GM19438 (cell line): Measurements from ENCODE around the gene RPS6KA6.
"Not testable (repeated sequence)": the region's sequence is repeated elsewhere in the genome, so short reads cannot be mapped to it uniquely, and the experiment has no call there.

ENCODE experiments used
- ATAC-seq: cut with Tn5 transposase; IDR thresholded peaks from one replicate; pipeline ENCODE4 v1.9.1; 2021; ENCODE audit warnings: low read depth; ENCODE audit not compliant: unreplicated experiment

RPS6KA6 gene

DNA sequence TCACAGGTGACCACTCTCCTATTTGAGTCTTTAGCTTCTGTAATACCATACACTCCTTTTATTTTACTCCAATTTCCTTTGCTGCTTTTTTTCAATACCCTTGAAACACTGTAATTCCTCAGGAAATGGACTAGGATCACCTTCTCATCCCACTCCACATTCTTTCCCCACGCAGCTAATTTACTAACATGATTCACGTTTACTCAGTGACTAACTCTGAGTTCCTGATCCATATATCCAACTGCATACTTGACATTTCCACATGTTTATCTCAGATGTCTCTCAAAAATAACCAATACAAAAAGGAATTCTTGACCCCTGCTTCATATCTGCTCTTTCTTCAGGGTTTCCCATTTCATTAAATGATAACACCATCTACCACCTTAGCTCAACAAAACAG lies 19.9 kb downstream of the RPS6KA6 start:
- ATAC-seq: no peak

DNA sequence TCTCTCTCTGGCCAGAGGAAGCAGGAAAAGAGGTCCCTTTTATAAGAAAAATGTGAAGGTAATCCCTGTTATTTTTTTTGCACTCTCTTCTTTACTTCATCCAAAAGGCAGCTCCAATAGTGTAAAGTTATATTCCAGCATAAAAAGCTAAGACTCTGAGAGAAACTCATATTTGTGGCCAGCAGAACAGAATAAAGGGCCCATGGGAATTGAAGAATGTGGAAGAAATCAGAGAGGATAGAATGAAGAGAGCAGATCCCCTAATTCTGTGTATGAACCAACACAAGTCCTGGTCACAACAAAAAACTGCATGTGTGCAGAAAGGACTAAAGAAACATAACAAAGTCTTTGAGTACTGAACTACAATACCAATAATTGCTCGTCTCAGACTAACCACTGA lies 22.3 kb downstream of the RPS6KA6 start:
- ATAC-seq: no peak

DNA sequence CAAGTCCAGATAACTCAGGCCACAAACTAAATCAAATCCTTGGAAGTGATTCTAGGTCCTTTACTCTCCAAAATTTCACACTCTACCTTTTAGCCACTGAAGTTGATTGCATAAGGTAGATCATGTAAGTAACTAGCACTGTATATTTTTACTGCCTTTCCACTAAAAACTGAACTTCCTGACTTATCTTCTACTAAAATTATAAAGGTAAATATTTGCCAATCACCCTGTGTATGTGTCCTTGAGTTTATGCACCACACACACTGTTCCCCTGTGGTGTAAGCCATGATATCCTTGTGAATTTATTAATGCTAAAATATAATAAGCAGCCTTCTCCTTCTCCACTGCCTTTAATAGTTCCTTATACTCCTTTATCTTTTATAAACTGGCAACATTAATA lies 25.6 kb downstream of the RPS6KA6 start:
- ATAC-seq: no peak

DNA sequence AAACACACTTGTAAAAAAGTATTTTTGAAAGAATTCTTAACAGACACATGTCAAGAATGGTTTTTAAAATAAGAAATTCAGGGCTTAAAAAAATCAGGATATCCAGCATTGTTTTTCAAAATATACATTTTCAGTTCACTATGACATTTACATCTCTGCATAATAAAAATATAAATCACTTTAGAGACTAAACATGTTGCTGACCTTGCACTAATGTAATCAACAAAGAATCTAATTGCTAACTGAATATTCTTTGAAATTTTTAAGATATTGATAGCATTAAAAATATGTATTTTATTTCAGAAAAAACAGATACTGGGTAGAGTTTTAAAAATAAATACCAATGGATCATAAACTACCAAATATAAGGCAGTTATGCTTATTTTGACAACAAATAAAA lies 26.4 kb downstream of the RPS6KA6 start:
- ATAC-seq: no peak

DNA sequence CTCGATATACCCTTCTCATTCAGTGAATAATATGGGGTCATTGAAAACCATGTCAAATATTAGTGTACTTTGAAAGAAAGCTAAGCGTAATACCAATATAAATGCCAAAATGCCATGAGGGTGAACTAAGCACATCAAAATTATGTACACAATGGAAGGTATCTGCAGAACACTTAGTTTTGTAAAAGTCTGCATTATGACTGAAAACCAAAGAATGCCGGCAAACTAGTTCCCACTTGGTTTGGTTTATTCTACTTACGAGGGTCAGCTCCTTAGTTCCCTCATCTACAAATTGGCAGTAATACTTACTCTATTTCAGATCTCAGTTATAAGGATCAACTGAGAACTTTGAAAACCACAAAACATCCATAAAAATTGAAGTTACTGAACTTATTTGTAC lies 27.3 kb downstream of the RPS6KA6 start:
- ATAC-seq: no peak

DNA sequence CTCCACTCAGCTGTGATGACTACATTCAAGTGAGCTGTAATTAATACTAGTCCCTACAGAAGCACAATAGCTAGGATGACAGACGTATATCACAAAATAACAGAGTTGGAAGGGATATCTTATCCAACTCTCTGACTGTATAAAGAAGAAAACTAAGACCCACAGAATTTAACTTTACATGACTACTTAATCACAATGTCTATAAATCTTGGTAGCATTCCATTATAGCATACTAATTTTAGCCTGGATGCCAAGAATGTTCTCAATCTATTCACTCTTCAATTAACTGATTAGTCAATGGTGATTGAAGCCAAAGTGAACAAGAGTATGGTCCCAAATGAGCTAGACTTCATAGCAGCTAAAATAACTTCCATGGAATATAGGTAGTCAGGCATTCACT lies 31.2 kb downstream of the RPS6KA6 start:
- ATAC-seq: no peak

DNA sequence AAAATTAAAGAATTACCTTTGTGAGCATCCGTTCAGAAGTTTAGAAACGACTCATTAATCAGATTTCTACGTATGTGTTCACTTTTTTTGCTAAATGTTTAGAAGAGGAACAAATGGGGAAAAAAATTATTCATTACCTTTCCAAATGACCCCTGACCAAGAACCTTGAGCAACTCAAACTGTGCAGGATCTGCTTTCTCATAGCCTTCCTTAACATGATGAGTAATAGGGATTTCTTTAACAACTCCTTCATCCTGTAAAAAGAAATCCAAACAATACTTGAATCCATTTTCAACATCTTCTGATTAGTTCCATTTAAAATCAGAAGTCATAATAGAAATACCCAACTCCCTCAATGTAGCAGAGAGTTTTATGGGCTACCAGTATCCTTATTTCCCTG lies 32.1 kb downstream of the RPS6KA6 start:
- no peak for ATAC-seq

DNA sequence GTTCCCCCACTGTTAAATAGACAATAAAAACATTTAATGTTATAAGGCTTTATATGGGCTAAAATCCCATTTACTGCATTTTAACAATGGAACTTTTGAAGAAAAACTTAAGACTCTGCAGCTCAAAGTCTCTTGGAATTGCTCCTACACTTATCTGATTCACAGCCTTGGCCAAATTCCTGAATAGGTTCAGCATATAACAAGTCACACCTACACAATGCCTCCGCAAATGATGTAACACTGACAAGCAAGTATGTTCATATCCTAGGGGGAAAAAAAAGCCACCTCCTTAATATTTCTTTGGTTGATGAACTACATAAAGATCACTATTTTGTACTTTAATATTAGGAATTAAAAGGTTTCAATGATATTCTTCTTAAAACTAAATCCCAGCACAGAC lies 34.5 kb downstream of the RPS6KA6 start:
- ATAC-seq: no peak

DNA sequence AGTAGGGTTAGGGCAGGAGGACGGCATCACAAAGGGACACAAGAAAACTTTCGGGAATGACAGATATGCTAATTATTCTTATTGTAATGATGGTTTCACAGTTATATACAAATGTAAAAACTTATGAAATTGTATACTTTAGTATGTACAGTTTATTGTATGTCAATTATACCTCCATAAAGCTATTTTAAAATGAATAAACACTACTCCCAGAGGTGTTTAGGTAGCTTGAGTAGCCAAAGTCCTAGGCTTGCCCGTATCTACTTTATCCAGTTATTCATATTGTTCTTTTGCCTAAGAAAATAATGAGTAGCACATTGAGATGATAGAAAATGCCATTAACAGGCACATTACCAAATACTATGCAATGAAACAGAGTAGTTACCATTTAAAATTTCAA lies 43.0 kb downstream of the RPS6KA6 start:
- ATAC-seq: no peak

DNA sequence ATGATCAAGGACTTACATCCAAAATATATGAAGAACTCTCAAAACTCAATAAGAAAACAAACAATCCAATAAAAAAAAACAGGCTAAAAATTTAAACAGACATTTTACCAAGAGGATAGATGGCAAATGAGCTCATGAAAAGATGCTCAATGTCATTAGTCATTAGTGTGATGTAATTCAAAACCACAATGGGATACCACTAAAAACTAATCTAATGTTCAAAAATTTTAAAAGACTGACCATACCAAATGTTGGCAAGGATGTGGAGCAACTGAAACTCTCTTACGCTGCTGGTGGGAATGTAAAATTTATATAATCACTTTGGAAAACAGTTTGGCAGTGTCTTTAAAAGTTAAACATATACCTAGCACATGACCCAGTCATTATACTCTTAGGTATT lies 43.7 kb downstream of the RPS6KA6 start:
- no peak for ATAC-seq

DNA sequence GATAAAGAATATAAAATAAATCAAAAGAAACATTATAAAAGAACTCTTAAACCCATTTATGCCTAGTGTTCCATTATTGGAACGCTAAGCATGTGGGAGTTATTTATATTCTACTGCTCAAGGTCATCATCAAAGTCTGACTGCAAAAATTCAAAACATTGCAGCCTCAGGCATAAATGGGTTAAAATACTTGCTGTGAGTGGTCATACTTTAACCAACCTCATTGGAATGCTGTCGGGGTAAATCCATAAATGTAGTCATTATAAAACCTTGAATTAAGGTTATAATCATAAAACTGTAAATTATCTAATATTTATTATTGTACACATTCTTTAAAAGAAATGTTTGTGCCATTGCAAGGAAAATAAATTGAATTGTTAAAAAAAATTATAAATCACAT lies 55.0 kb downstream of the RPS6KA6 start:
- no peak for ATAC-seq

DNA sequence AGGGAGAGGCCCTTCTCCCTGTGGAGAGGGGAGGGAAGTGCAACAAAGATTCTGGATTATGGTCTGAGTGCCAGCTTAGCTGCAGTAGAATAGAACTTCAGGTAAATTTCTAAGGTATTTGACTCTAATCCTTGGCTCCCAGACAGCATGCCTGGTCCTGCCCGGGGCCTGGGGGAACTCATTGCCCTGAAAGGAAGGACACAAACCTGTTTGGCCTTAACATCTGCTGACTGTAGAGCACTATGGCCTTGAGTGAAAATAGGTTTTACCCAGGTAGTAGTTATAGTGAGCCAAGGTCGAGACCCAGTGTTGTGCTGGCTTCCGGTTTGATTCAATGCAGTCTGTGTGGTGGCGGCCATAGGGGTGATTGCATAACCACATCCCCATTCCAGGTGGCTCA lies 64.4 kb downstream of the RPS6KA6 start:
- ATAC-seq: no peak

DNA sequence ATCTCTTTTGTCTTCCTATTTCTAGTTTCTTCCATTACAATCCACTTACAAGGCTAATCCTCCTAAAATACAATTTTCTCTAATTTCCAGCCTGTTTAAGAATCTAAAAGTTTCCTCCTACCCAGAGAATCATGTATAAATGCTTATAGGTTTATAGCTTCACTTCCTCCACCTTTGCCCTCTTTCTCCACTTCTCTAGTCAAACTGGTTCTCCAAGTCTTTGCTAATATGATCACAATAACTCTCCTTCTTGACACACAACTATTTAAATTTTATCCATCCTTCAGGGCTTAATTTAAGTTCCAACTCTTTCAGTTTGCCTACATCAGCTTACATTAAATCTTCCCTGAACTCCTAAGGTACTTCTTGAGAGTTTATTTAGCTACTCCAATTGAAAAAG lies 69.2 kb downstream of the RPS6KA6 start:
- no peak for ATAC-seq

DNA sequence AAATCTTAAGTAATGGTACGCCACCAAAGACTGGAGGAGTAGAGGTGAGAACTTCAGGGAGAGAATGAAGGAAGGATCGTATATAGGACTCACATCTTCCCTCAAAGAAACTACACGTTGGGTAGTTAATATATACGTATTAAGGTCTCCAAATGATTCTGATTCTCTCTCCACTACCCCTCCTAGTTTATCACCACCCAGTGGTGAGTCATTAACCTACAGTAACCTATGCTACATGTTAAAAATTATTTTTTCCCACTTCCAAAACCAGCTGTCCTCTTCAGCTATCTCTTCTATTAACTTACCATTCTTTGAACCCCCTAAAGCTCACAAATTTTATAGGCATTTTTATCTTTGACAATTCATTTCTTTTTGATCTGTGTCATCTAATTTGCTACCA lies 69.7 kb downstream of the RPS6KA6 start:
- ATAC-seq: no peak

DNA sequence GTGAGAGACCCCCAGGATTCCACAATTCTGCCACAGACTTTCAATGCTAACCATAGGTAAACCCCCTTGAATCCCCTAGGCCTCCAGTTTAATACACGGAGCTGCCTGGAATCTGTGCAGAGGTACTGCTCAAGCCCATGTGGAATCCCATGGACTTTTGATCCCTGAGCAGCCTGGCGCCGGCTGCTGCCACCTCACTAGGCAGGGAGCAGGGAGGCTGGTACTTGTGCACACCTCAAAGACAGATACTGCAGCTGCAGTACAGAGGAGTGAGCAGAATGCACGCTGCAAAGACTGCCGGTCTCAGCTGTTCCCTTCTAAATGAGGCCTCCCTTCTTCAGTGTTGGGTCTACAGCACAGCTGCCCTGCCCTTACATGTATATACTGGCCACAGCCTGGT lies 79.4 kb downstream of the RPS6KA6 start:
- ATAC-seq: no peak

DNA sequence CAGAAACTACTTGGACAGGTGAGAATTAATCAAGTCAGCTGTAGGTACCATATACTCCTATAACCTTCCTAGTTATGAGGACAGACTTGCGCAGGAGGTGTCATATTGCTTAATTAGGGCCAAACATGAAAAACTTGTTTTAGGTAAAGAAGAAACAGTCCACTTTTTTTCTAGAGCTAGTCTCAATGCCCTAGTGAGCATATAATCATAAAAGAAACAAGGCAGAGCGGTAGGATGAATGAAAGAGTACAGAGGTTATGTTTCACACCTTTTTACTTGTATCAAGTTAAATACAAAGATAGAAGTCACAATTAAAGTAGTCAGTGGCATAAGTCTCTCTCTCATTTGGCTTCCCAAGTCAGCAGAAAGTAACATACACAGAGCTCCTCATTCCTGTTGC lies 88.9 kb downstream of the RPS6KA6 start:
- no peak for ATAC-seq

DNA sequence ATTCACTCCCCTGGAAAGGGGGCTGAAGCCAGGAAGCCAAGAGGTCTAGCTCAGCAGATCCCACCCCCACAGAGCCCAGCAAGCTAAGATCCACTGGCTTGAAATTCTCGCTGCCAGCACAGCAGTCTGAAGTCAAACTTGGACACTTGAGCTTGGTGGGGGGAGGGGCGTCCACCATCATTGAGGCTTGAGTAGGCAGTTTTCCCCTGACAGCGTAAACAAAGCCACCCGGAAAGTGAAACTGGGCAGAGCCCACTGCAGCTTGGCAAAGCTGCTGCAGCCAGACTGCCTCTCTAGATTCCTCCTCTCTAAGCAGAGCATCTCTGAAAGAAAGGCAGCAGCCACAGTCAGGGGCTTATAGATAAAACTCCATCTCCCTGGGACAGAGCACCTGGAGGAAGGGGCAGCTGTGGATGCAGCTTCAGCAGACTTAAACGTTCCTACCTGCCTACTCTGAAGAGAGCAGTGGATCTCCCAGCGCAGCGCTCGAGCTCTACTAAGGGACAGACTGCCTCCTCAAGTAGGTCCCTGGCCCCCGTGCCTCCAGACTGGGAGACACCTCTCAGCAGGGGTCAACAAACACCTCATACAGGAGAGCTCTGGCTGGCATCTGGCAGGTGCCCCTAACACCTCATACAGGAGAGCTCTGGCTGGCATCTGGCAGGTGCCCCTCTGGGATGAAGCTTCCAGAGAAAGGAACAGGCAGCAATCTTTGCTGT lies 108.4 kb downstream of the RPS6KA6 start:
- not testable (repeated sequence) for ATAC-seq

DNA sequence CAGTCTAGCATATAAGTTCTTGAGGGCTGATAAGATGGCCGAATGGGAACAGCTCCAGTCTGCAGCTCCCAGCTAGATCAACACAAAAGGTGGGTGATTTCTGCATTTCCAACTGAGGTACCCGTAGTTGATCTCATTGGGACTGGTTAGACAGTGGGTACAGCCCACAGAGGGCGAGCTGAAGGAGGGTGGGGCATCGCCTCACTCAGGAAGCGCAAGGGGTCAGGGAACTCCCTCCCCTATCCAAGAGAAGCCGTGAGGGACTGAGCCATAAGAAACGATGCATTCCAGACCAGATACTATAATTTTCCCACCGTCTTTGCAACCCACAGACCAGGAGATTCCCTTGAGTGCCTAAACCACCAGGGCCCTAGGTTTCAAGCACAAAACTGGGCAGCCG lies 109.0 kb downstream of the RPS6KA6 start:
- ATAC-seq: no peak

DNA sequence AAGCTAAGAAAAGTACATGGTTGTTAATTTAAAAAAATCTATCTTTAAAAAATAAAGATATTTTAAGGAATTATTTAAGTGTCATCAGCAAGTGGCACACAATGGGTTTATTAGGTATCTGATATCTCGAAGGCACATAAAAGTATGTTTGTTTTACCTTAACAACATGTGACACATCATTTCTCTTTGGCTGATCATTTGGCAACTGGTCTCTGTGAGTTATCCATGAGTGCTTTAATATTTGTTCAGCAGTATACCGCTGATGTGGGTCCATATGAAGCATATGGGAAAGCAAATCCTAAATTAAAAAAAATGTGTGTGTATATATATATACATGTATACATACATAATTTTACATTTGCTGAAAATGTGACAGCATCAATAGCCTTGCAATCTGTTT lies 123.2 kb downstream of the RPS6KA6 start:
- ATAC-seq: no peak

DNA sequence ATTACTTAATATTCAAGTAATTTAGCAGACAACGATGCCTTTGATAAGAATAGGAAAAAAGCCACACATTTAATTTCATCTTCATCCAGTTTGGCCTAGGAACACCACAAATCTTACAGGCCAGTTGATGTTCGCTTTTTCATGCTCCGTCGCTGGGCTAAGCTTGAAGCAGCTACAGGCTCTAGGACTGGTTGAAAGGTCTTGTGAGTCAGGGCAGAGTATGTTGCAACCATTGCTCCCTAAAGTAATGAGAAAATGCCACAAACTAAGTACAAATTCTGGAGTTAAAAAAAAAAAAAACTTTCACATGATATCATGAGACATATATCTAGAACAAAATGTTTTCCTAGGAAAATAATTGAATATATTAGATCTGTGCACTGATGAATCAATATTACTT lies 123.8 kb downstream of the RPS6KA6 start:
- no peak for ATAC-seq

DNA sequence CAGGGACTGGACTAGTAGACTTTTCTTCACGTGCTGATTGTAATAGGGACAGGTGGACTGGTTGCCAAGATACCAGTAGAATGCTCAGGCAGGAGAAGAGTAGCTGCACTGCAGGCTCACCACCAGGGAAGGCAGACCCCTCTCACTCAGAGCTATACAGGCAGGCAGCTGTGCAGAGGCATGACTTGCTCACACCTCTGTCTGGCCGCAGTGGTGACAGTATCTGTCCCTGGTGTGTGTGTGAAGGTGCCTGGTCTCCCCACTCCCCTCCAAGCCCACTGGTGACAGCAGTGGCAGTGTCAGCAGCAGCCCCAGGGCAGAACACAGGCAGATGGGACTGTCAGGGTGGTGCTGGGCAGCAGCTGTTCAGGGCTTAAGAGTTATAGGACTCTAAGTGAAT lies 140.7 kb downstream of the RPS6KA6 start:
- no peak for ATAC-seq

DNA sequence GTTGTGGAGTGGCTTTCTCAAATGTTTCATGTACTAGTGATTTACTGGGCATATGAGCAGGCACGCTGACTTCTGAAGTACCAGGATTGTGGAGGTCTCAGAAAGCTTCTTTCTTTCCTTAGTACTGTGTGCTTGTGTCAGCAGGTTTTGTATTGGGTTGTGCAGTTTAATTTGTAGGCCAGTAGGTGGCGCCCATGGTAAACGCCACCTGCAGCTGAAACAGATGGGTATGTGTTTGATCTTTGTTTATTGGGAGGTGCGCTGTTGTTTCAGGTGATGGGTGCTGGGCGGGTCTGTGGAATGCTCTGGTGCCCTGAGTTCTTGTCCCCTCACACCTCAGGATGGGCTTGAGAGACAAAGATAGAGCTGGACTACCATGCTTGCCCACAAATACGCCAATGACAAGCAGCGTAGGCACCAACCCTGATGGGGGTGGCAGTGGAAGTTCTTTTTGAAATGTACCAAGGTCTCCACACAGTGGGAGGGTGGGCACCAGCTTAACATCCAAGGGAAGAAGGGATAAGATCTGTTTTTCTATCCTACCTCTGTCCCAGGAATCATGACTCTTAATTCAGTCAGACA lies 141.5 kb downstream of the RPS6KA6 start:
- ATAC-seq: peak; percentile 93

DNA sequence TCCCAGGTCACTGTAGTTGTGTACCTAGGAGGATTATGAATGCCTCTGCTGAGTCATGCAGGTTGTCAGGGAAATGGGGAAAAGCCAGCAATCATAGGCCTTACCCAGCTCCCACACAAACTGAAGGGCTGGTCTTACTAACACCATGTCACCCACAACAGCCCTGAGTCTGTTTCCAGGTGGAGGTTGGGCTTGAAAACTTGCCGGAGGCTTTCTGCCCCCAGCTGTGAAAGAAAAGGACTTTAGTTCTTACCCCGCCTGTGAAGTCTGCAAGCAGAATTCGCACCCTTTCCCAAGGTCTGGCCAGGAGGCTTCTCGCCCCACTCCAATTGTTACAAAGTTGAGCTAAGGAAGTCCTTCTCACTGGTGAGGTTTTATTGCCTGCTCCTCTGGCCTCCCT lies 143.9 kb downstream of the RPS6KA6 start:
- no peak for ATAC-seq
